ENCODE results near the gene OPN3. TPM values are rescaled to one million over a fixed set of nuclear protein-coding genes. Genes with fewer than 3 reads are reported as not detected.

OPN3 gene
- total RNA-seq, 2 donors from 2014 or later = 2.3 to 7.0 TPM

- peak; percentile 6 to 49 (median 28) for DNase-seq
Observed at GRCh38 chr1:241615043-241615974, 24.9 kb downstream of the OPN3 start.

DNA sequence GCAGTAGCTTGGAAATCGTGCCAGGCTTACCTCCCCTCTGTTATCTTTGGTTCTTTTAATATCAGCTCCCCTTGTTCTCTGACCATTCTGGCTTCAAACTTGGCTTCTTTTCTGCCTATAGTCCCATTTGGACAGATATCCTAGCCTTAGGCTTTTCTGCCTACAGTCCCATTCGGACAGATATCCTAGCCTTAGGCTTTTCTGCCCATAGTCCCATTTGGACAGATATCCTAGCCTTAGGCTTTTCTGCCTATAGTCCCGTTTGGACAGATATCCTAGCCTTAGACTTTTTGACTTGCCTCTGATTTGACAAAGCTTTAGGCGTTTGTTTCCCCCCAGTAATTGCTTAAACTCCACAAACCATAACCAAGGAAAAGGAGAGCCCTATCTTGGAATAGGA, 25.6 kb downstream of the OPN3 start:
- intact Hi-C loops (cut with DNase I) = no loop called here
- H3K27ac ChIP-seq = peak overlapping the region in 1 of 4 donors; percentile 40
- no peaks in the 10 kb centered on the region for H3K9me3 ChIP-seq
- TF ChIP-seq, protein P1, sequence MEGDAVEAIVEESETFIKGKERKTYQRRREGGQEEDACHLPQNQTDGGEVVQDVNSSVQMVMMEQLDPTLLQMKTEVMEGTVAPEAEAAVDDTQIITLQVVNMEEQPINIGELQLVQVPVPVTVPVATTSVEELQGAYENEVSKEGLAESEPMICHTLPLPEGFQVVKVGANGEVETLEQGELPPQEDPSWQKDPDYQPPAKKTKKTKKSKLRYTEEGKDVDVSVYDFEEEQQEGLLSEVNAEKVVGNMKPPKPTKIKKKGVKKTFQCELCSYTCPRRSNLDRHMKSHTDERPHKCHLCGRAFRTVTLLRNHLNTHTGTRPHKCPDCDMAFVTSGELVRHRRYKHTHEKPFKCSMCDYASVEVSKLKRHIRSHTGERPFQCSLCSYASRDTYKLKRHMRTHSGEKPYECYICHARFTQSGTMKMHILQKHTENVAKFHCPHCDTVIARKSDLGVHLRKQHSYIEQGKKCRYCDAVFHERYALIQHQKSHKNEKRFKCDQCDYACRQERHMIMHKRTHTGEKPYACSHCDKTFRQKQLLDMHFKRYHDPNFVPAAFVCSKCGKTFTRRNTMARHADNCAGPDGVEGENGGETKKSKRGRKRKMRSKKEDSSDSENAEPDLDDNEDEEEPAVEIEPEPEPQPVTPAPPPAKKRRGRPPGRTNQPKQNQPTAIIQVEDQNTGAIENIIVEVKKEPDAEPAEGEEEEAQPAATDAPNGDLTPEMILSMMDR (IDR thresholded peaks at IDR 0.05) = no peak
- peaks cover 38% of the 10 kb centered on the region for H3K4me1 ChIP-seq
- no peak for DNase-seq
- no peaks in the 10 kb centered on the region for H3K36me3 ChIP-seq (replicated peaks in 1 of 2; ENCODE audit: insufficient read depth in 1 of 2, low read depth in 2 of 2)
- H3K27me3 ChIP-seq = no peaks in the 10 kb centered on the region
- H3K4me3 ChIP-seq = no peak overlapping the region
- 54 to 57% methylated on average over 4 of the region's 4 CpGs for WGBS, 2 donors
- no peak for ATAC-seq

More at GRCh38 chr1:241615043-241615974, 24.9 kb downstream of the OPN3 start:
- H3K36me3 ChIP-seq (replicated peaks in 1 of 2; ENCODE audit: insufficient read depth in 1 of 2, low read depth in 2 of 2) = no peaks in the 10 kb centered on the region
- H3K4me1 ChIP-seq = peaks cover 31% of the 10 kb centered on the region
- WGBS, 2 donors = 43 to 44% methylated on average over 8 of the region's 8 CpGs
- peak; percentile 74 for ATAC-seq
- TF ChIP-seq, protein P1 (IDR thresholded peaks at IDR 0.05) = no peak
- no peak for TF ChIP-seq POLR2A (IDR thresholded peaks at IDR 0.05)
- intact Hi-C loops (cut with DNase I) = no loop called here
- H3K4me3 ChIP-seq = no peak overlapping the region
- H3K27ac ChIP-seq = peak overlapping the region in 1 of 4 donors; percentile 40
- no peaks in the 10 kb centered on the region for H3K9me3 ChIP-seq
- H3K27me3 ChIP-seq = no peaks in the 10 kb centered on the region

- no peak for DNase-seq
- H3K27me3 ChIP-seq = no peaks in the 10 kb centered on the region
- H3K9me3 ChIP-seq = no peaks in the 10 kb centered on the region
- H3K4me3 ChIP-seq = no peak overlapping the region
- no peak for ATAC-seq
- H3K27ac ChIP-seq = no peak overlapping the region
- TF ChIP-seq, protein P1 (IDR thresholded peaks at IDR 0.05) = no peak
- no peak for TF ChIP-seq POLR2A (IDR thresholded peaks at IDR 0.05)
- peaks cover 38% of the 10 kb centered on the region for H3K4me1 ChIP-seq
- WGBS, 2 donors = 84 to 89% methylated on average over 4 of the region's 4 CpGs
- intact Hi-C loops (cut with DNase I) = no loop called here
- H3K36me3 ChIP-seq (replicated peaks in 1 of 2; ENCODE audit: insufficient read depth in 1 of 2, low read depth in 2 of 2) = no peaks in the 10 kb centered on the region
Observed at GRCh38 chr1:241614144-241614543, 26.0 kb downstream of the OPN3 start.

DNA sequence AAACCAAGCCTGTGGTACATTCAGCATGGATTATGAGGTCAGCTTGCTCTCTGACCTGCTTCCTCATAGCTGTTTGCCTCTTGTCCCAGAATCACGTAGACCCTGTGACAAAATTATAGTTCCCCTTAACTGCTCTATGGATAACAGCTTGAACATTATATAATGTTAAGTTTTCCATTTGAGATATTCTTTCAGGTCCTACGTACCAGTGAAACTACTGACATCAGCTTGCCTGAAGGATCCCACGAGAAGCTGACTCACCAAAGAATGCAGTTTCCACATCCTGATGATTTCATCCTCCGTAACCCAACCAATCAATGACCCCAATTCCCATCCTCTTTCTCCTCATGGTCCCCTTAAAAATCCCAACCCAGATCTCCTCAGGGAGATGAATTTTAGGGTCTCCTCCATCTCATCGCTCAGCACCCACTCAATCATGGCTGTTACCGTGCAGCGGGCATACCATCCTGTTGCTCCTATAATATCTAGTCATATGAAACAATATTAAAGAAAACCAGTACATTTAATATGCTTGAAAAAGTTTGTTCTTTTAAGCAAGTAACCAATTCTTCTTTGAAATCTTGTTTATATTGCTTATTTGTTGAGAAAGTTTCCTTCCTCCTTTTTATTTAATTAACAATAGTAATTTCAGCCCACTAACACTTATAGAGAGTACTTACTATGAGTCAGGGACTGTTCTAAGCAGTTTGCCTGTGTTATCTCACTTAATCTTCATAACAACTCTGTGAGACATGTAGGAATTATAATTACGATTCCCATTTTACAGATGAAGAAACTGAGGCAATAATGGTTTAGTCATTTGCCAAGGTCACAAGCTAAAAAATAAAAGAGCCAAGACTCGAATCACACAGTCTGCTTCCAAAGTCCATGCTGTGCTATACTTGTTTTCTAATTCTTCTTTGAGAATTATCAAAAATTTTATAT, 27.4 kb downstream of the OPN3 start:
- Histone ChIP-seq H3K4me1 (peaks cover 38% of the 10 kb centered on the region), H3K36me3 (replicated peaks in 1 of 2; ENCODE audit: insufficient read depth in 1 of 2, low read depth in 2 of 2) (no peaks in the 10 kb centered on the region), H3K9me3 (no peaks in the 10 kb centered on the region), H3K27me3 (no peaks in the 10 kb centered on the region), H3K4me3 (no peak overlapping the region), H3K27ac (no peak overlapping the region)
- intact Hi-C loops (cut with DNase I) = no loop called here
- no peak for ATAC-seq
- 70 to 75% methylated on average over 9 of the region's 9 CpGs for WGBS, 2 donors
- no peak for TF ChIP-seq POLR2A (IDR thresholded peaks at IDR 0.05)
- TF ChIP-seq, protein P1 (IDR thresholded peaks at IDR 0.05) = no peak
- DNase-seq = no peak
